ENCODE results near the gene CUEDC1.

Gene CUEDC1

DNA sequence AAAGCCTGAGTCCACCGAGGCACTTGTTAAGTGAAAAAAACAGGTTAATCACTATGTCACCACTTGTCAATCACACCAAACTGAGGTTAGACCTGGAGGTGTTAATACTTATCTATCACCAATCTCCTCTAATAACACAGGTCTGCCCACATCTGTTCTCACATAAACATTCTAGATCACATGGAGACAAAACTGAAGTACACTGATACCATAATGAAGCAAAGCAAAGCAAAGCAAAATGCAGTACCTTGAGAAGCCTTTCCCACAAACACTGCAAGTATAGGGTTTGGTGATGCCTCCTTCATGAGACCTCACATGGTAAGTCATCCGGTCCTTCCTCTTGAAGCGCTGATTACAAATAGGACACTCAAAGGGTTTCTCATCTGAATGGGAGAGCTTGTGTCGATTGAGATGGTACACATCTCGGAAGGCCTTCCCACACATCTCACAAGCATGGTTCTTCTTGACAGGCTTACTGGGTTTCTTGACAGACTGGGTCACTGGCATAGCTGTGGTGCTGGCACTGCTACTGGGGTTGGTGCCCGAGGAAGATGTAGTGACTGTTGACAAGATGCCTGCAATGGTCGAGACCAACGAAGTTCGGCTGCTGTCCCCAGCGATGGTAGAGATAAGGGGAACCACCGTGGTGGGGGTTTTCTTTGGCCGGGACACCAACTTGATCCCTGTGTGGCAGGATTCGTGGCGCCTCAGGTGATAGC is 27.4 kb upstream of the CUEDC1 start:
- Histone ChIP-seq H3K4me3 (replicated peaks; ENCODE audit: insufficient read depth, low read length) (no peak overlapping the region), H3K27ac (replicated peaks) (no peak overlapping the region), H3K27me3 (ENCODE audit: insufficient read depth, poor library complexity, severe bottlenecking) (no peaks in the 10 kb centered on the region)
- DNase-seq (ENCODE audit: low read depth in 1 of 2, low spot score in 1 of 2): no peak
- TF ChIP-seq, protein P1, sequence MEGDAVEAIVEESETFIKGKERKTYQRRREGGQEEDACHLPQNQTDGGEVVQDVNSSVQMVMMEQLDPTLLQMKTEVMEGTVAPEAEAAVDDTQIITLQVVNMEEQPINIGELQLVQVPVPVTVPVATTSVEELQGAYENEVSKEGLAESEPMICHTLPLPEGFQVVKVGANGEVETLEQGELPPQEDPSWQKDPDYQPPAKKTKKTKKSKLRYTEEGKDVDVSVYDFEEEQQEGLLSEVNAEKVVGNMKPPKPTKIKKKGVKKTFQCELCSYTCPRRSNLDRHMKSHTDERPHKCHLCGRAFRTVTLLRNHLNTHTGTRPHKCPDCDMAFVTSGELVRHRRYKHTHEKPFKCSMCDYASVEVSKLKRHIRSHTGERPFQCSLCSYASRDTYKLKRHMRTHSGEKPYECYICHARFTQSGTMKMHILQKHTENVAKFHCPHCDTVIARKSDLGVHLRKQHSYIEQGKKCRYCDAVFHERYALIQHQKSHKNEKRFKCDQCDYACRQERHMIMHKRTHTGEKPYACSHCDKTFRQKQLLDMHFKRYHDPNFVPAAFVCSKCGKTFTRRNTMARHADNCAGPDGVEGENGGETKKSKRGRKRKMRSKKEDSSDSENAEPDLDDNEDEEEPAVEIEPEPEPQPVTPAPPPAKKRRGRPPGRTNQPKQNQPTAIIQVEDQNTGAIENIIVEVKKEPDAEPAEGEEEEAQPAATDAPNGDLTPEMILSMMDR (IDR thresholded peaks at IDR 0.05; ENCODE audit: insufficient read depth, low read length): no peak
- TF ChIP-seq SPI1 (IDR thresholded peaks at IDR 0.05; ENCODE audit: borderline replicate concordance, low read depth) (no peak), GABPA (IDR thresholded peaks at IDR 0.05; ENCODE audit: low read depth) (no peak), POLR2AphosphoS5 (IDR thresholded peaks at IDR 0.05; ENCODE audit: low read depth) (no peak)
- TF ChIP-seq, protein P2, sequence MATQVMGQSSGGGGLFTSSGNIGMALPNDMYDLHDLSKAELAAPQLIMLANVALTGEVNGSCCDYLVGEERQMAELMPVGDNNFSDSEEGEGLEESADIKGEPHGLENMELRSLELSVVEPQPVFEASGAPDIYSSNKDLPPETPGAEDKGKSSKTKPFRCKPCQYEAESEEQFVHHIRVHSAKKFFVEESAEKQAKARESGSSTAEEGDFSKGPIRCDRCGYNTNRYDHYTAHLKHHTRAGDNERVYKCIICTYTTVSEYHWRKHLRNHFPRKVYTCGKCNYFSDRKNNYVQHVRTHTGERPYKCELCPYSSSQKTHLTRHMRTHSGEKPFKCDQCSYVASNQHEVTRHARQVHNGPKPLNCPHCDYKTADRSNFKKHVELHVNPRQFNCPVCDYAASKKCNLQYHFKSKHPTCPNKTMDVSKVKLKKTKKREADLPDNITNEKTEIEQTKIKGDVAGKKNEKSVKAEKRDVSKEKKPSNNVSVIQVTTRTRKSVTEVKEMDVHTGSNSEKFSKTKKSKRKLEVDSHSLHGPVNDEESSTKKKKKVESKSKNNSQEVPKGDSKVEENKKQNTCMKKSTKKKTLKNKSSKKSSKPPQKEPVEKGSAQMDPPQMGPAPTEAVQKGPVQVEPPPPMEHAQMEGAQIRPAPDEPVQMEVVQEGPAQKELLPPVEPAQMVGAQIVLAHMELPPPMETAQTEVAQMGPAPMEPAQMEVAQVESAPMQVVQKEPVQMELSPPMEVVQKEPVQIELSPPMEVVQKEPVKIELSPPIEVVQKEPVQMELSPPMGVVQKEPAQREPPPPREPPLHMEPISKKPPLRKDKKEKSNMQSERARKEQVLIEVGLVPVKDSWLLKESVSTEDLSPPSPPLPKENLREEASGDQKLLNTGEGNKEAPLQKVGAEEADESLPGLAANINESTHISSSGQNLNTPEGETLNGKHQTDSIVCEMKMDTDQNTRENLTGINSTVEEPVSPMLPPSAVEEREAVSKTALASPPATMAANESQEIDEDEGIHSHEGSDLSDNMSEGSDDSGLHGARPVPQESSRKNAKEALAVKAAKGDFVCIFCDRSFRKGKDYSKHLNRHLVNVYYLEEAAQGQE (IDR thresholded peaks at IDR 0.05; ENCODE audit: insufficient replicate concordance, low read depth): no peak

DNA sequence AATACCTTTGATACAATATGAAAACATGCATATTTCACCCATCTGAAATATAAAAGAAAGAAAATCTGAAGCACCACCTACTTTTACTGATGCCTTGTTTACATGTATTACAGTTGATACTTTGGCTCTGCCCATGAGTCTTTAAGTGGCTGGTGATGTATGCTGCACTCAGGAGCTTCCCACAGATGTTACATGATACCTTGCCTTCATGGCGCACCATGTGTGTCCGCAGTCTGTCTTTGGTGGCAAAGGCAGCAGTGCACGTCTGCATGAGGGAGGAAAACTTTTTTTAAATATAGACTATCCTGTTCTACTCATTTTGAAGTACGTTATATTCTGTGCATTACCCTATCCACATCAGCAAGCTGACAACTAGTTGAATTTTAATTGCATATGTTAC is 25.3 kb upstream of the CUEDC1 start:
- no peak for DNase-seq (ENCODE audit: low read depth in 1 of 2, low spot score in 1 of 2)
- H3K27ac ChIP-seq (replicated peaks): no peak overlapping the region
- H3K27me3 ChIP-seq (ENCODE audit: insufficient read depth, poor library complexity, severe bottlenecking): no peaks in the 10 kb centered on the region
- TF ChIP-seq, protein P2 (IDR thresholded peaks at IDR 0.05; ENCODE audit: insufficient replicate concordance, low read depth): no peak
- no peak for TF ChIP-seq GABPA (IDR thresholded peaks at IDR 0.05; ENCODE audit: low read depth)
- TF ChIP-seq SPI1 (IDR thresholded peaks at IDR 0.05; ENCODE audit: borderline replicate concordance, low read depth): no peak
- TF ChIP-seq, protein P1 (IDR thresholded peaks at IDR 0.05; ENCODE audit: insufficient read depth, low read length): no peak
- TF ChIP-seq POLR2AphosphoS5 (IDR thresholded peaks at IDR 0.05; ENCODE audit: low read depth): no peak
- no peak overlapping the region for H3K4me3 ChIP-seq (replicated peaks; ENCODE audit: insufficient read depth, low read length)

DNA sequence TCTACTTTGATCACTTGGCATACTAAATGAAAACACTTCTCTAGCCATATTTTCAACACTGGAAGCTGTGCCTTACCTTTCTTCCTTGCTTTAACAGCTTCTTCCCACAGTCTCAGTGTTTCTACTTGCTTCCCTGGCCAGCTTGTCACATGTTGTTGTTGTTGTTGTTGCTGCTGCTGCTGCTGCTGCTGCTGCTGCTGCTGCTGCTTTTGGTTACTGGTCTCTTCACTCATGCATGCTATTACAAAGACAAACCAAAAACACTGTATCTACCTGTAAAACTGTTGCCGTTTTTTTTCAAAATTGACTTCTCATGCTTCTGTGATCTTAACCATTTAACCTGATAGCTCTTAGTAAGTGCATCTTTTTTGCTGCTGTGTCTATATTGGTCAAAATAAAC is 23.9 kb upstream of the CUEDC1 start:
- no peaks in the 10 kb centered on the region for H3K27me3 ChIP-seq (ENCODE audit: insufficient read depth, poor library complexity, severe bottlenecking)
- H3K4me3 ChIP-seq (replicated peaks; ENCODE audit: insufficient read depth, low read length): no peak overlapping the region
- TF ChIP-seq POLR2AphosphoS5 (IDR thresholded peaks at IDR 0.05; ENCODE audit: low read depth) (no peak), GABPA (IDR thresholded peaks at IDR 0.05; ENCODE audit: low read depth) (no peak), SPI1 (IDR thresholded peaks at IDR 0.05; ENCODE audit: borderline replicate concordance, low read depth) (no peak)
- TF ChIP-seq, protein P2 (IDR thresholded peaks at IDR 0.05; ENCODE audit: insufficient replicate concordance, low read depth): no peak
- TF ChIP-seq, protein P1 (IDR thresholded peaks at IDR 0.05; ENCODE audit: insufficient read depth, low read length): no peak
- DNase-seq (ENCODE audit: low read depth in 1 of 2, low spot score in 1 of 2): no peak
- no peak overlapping the region for H3K27ac ChIP-seq (replicated peaks)

Measured in HL-60 (cell line).